Fibroblast of pulmonary artery (primary cell): ENCODE measurements around the gene KHDC4.

Source experiments
- DNase-seq: peaks from one replicate; pipeline ENCODE4 v3.0.0-alpha.2; 2010; ENCODE audit warnings: low read depth
- H3K4me3 ChIP-seq: replicated peaks from 2 replicates; pipeline ENCODE4 v1.5.1; 2011; ENCODE audit warnings: low read depth, mild to moderate bottlenecking, control low read depth, low read length, moderate library complexity
- TF ChIP-seq, protein P1 (sequence below): IDR thresholded peaks from 2 replicates; pipeline ENCODE4 v1.5.1; 2011; ENCODE audit warnings: mild to moderate bottlenecking, control low read depth, low read length, inconsistent platforms; ENCODE audit errors: missing control alignments

The KHDC4 gene

DNA sequence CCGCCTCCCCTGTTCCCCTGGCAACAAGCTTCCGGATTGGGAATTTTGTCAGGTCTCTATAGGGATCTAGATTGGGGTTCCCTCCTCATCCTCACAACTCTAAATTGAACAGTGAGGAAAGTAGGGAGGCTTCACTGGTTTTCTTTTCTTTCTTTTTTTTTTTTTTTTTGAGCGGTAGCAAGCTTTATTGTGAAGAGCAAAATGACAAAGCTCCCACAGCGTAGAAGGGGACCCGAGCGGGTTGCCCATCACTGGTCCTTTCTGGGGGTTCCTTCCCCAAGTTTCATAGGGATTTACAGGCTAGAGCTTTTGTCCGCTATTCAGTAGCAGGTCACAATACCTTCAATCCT lies 33.8 kb upstream of the KHDC4 start:
- TF ChIP-seq, protein P1, sequence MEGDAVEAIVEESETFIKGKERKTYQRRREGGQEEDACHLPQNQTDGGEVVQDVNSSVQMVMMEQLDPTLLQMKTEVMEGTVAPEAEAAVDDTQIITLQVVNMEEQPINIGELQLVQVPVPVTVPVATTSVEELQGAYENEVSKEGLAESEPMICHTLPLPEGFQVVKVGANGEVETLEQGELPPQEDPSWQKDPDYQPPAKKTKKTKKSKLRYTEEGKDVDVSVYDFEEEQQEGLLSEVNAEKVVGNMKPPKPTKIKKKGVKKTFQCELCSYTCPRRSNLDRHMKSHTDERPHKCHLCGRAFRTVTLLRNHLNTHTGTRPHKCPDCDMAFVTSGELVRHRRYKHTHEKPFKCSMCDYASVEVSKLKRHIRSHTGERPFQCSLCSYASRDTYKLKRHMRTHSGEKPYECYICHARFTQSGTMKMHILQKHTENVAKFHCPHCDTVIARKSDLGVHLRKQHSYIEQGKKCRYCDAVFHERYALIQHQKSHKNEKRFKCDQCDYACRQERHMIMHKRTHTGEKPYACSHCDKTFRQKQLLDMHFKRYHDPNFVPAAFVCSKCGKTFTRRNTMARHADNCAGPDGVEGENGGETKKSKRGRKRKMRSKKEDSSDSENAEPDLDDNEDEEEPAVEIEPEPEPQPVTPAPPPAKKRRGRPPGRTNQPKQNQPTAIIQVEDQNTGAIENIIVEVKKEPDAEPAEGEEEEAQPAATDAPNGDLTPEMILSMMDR, result no peak
- no peak for DNase-seq
- H3K4me3 ChIP-seq, result no peak overlapping the region

DNA sequence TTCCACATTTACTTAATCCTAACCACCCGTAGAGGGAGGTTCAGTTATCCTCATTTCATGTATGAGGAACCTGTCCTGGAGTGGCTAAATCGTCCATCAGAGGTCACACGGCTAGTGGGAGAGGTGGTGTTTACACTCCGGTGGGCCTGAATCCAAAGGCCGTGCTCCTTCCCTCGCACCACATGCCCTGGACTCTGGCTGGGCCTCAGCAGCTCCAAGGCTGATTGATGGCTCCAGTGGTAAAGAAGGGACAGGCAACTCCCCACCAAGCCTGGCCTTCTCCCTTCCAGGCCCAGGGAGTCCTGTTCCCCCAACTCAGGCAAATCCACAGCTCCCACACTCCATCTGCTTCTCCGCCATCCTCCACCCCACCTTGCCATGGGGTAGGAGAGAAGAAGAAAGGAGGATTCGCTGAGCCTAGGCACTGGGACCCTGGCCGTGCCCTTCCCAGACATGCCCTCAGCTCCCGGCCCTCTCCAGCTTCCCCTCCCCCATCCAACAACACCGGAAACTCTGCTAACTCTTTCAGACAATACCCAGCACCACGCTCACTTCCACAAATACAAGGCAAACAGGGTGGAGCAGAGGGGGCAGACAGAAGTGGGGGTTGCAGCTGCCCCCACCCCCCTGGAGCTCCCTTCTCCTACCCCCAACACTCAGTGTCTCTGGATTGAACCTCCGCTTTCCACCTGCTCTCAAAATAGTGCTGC lies 33.3 kb upstream of the KHDC4 start:
- DNase-seq, result peak; percentile 41
- TF ChIP-seq, protein P1, result no peak
- no peak overlapping the region for H3K4me3 ChIP-seq

DNA sequence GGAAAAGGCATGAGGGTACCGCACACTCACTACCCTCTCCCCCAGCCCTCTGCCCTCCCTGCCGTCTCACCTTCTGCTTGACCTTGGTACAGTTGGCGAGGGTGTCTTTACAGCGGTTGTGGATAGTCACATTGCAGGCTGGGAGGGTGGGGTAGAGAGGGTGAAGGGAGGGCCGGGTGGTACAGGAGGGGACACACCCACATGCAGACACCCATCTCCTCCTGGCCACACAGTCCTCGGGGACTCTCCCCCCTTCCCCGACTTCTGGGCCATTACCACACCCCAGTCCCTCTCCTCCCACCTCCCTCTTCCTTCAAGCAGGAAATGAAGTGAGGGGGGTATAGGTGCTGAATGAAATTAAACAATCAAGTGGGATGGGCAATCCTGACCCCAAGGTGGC lies 32.5 kb upstream of the KHDC4 start:
- TF ChIP-seq, protein P1, result no peak
- no peak overlapping the region for H3K4me3 ChIP-seq
- no peak for DNase-seq

DNA sequence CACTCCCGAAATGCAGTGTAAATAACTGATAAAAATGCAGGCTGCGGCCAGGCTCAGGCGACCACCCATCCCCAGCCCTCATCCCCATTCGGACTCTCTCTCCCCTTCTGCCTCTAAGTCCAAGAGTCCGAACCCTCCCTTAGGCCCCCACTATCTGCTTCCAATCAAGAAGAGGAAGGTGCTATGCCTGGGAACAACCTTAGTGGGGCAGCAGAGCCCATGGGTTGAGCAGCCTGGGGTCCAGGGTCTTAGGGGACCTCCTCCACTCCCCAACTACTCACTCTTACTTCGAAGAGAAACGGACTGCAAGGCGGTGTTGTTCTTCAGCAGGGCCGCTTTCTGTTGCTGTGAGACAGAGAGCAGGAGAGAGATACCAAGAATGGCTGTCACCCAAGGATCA lies 31.9 kb upstream of the KHDC4 start:
- DNase-seq, result no peak
- H3K4me3 ChIP-seq, result no peak overlapping the region
- TF ChIP-seq, protein P1, result peak; percentile 17

DNA sequence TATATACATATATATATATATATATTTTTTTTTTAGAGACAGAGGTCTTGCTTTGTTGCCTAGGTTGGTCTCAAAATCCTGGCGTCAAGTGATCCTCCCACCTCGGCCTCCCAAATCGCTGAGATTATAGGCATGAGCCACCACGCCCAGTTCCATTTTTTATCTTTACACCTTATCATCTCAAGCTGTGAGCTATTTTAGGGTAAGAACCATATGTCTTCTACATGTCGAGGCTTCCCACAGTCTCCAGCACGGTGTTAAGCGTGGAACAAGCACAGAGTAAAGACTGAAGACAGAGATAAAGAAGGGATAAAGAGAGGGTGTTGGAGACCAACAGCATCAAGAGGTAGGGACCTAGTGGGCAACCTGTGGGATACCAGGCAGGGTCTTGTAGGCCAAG lies 30.0 kb upstream of the KHDC4 start:
- no peak for DNase-seq

DNA sequence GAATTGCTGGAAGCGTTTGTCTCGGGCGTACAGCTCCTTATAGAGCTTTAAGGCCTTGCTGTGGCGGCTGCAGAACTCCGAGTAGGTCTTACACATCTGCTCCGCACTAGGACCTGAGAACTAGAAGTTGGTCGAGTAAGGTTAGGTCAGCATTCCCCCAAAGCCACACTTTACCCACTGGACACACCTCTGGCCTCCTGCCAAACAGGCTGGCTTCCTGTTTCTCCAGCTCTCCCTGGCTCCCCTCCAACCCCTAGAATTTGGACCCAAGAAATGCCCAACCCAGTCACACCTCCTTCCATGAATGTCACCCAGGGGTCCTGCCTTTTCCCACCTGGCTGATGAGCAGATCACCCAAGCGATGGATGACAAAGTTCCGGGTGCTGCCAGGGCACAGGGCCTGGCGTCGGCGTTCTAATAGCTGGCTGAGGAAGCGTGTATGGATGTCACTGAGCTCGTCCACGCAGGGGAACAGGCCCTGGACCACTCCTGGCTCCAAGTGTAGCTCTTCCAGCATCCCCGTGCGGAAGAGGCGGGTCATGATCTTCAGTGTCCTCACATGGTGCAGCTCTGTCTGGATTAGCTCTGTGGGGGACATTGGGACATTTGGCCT lies 28.5 kb upstream of the KHDC4 start:
- TF ChIP-seq, protein P1, result no peak
- peak; percentile 47 for DNase-seq
- no peak overlapping the region for H3K4me3 ChIP-seq

More for the DNA sequence above, 30.0 kb upstream of the KHDC4 start:
- TF ChIP-seq, protein P1, result no peak
- no peak overlapping the region for H3K4me3 ChIP-seq

DNA sequence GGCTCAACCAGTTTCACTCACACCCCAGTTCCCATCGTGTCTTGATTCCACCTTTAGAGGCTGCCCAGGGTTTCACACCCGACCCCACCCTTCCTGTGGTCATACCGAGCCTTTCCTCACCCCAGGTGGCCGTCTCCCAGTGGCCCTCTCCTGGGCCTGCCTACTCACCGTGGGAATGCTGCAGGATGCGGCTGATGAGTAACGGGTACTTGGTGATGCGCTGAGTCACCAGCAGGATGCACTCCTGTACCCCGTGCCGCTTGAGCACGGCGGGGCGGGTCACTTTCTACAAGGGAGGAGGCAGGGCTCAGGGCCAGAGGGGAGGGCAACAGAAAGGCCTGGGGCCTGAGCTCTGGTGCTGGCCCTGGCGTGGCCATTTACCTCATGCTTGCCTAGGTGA lies 27.7 kb upstream of the KHDC4 start:
- peak; percentile 93 for DNase-seq
- H3K4me3 ChIP-seq, result no peak overlapping the region

More for the DNA sequence above, 27.7 kb upstream of the KHDC4 start:
- TF ChIP-seq, protein P1, result peak; percentile 47
